HepG2 (cell line): ENCODE data around the gene NUTF2. TPM values are rescaled to one million over a fixed set of nuclear protein-coding genes. Genes with fewer than 3 reads are reported as not detected.

Source experiments
- EEA1 ChIP-seq: sonication (generic); formaldehyde crosslinking; IDR thresholded peaks from 2 replicates; pipeline ENCODE4 v1.5.1; 2020; ENCODE audit warnings: mild to moderate bottlenecking, missing genetic modification reagents, borderline replicate concordance
- ETV5 ChIP-seq: IDR thresholded peaks from 2 replicates; pipeline ENCODE4 v1.6.1; 2018; ENCODE audit warnings: missing biosample characterization, missing genetic modification reagents, inconsistent platforms, borderline replicate concordance
- EZH2 ChIP-seq: conservative IDR thresholded peaks from 2 replicates; pipeline ENCODE4 v1.6.1; 2012; ENCODE audit warnings: mild to moderate bottlenecking, low read depth, low read length, moderate library complexity
- FOSL2 ChIP-seq: sonication (generic); formaldehyde crosslinking; IDR thresholded peaks from 2 replicates; pipeline ENCODE4 v1.4.0; 2020; ENCODE audit warnings: missing genetic modification reagents
- ISL2 ChIP-seq: sonication (generic); formaldehyde crosslinking; IDR thresholded peaks from 2 replicates; pipeline ENCODE4 v1.5.0; 2020; ENCODE audit warnings: missing genetic modification reagents
- MAFK ChIP-seq, 2 experiments: IDR thresholded peaks in 1 of 2; conservative IDR thresholded peaks in 1 of 2; 2 replicates each; pipeline ENCODE4 v1.6.1; 2011; ENCODE audit warnings: improper control_type of control experiment in 2 of 2, low read length in 2 of 2
- NFE2L1 ChIP-seq: sonication (generic); formaldehyde crosslinking; IDR thresholded peaks from 2 replicates; pipeline ENCODE4 v1.4.0; 2020; ENCODE audit warnings: missing genetic modification reagents, mild to moderate bottlenecking, borderline replicate concordance
- NFIB ChIP-seq: sonication (generic); formaldehyde crosslinking; IDR thresholded peaks from 2 replicates; pipeline ENCODE4 v1.9.0; 2021; ENCODE audit warnings: missing genetic modification reagents, mild to moderate bottlenecking, borderline replicate concordance
- PITX1 ChIP-seq: sonication (generic); formaldehyde crosslinking; IDR thresholded peaks from 2 replicates; pipeline ENCODE4 v1.5.1; 2020; ENCODE audit warnings: mild to moderate bottlenecking, missing genetic modification reagents
- POLR2A ChIP-seq, 2 experiments: IDR thresholded peaks; 2 replicates each; pipeline ENCODE4 v1.6.1; 2011; ENCODE audit warnings: low read depth in 2 of 2, low read length in 2 of 2, mild to moderate bottlenecking in 1 of 2, moderate library complexity in 1 of 2; ENCODE audit not compliant: insufficient read depth in 1 of 2
- SMC3 ChIP-seq: IDR thresholded peaks from 2 replicates; pipeline ENCODE4 v1.6.1; 2011; ENCODE audit warnings: low read length, improper control_type of control experiment
- STAT5B ChIP-seq: sonication (generic); formaldehyde crosslinking; IDR thresholded peaks from 2 replicates; pipeline ENCODE4 v1.4.0; 2020; ENCODE audit warnings: missing genetic modification reagents
- ZNF382 ChIP-seq: sonication (generic); formaldehyde crosslinking; IDR thresholded peaks from 2 replicates; pipeline ENCODE4 v1.5.0; 2020; ENCODE audit warnings: missing genetic modification reagents, mild to moderate bottlenecking, borderline replicate concordance
- ZNF577 ChIP-seq: sonication (generic); formaldehyde crosslinking; IDR thresholded peaks from 2 replicates; pipeline ENCODE4 v1.4.0; 2020; ENCODE audit warnings: mild to moderate bottlenecking, low read depth, missing genetic modification reagents, borderline replicate concordance
- ZNF672 ChIP-seq: sonication (generic); formaldehyde crosslinking; IDR thresholded peaks from 2 replicates; pipeline ENCODE4 v1.8.1; 2022; ENCODE audit warnings: missing genetic modification reagents
- ZNF678 ChIP-seq: sonication (generic); formaldehyde crosslinking; IDR thresholded peaks from 2 replicates; pipeline ENCODE4 v1.4.0; 2020; ENCODE audit warnings: mild to moderate bottlenecking, missing genetic modification reagents
- ZNF891 ChIP-seq: sonication (generic); formaldehyde crosslinking; IDR thresholded peaks from 2 replicates; pipeline ENCODE4 v1.5.0; 2020; ENCODE audit warnings: mild to moderate bottlenecking, missing genetic modification reagents
- polyA plus RNA-seq, 8 experiments: library from polyadenylated mRNA; depleted of rRNA in 3 of 8; stranded (reverse) in 7 of 8; unstranded in 1 of 8; fragments of >200 nt; fragmentation: Illumina TruSeq in 4 of 8; extraction: Trizol in 4 of 8; gene quantifications; 2 replicates each; pipeline versions ENCODE4 v1.2.1 to v1.2.3, GENCODE V29; 2011 to 2016; ENCODE audit warnings: low read depth in 4 of 8, missing spikeins in 1 of 8, mixed read lengths in 1 of 8; ENCODE audit not compliant: insufficient read depth in 1 of 8
- total RNA-seq, 5 experiments: library from RNA; depleted of rRNA; stranded (reverse); fragments of >200 nt; fragmentation: Illumina TruSeq; extraction: Trizol; gene quantifications; 2 replicates each; pipeline ENCODE4 v1.2.3, GENCODE V29; 2016; ENCODE audit warnings: low read depth in 1 of 5
- TF ChIP-seq, protein P1 (sequence below): sonication (generic); formaldehyde crosslinking; IDR thresholded peaks from 2 replicates; pipeline ENCODE4 v1.4.0; 2020; ENCODE audit warnings: low read depth, mild to moderate bottlenecking, missing genetic modification reagents
- TF ChIP-seq, protein P2 (sequence below): sonication (generic); formaldehyde crosslinking; IDR thresholded peaks from 2 replicates; pipeline ENCODE4 v1.5.0; 2020; ENCODE audit warnings: mild to moderate bottlenecking, missing genetic modification reagents
- TF ChIP-seq, protein P3 (sequence below): sonication (generic); formaldehyde crosslinking; IDR thresholded peaks from 2 replicates; pipeline ENCODE4 v1.5.0; 2020; ENCODE audit warnings: missing genetic modification reagents, mild to moderate bottlenecking, borderline replicate concordance
- TF ChIP-seq, protein P4 (sequence below): sonication (generic); formaldehyde crosslinking; conservative IDR thresholded peaks from 2 replicates; pipeline ENCODE4 v1.4.0; 2020; ENCODE audit warnings: missing genetic modification reagents
- TF ChIP-seq, protein P5 (sequence below): sonication (generic); formaldehyde crosslinking; IDR thresholded peaks from 2 replicates; pipeline ENCODE4 v1.9.0; 2022; ENCODE audit warnings: low read depth, missing genetic modification reagents

Gene NUTF2
- total and polyA plus RNA-seq, 2 of the 13 experiments (the other 11 are each of a cell fraction or from before 2014, with no cell fraction given): 168 to 214 TPM

DNA sequence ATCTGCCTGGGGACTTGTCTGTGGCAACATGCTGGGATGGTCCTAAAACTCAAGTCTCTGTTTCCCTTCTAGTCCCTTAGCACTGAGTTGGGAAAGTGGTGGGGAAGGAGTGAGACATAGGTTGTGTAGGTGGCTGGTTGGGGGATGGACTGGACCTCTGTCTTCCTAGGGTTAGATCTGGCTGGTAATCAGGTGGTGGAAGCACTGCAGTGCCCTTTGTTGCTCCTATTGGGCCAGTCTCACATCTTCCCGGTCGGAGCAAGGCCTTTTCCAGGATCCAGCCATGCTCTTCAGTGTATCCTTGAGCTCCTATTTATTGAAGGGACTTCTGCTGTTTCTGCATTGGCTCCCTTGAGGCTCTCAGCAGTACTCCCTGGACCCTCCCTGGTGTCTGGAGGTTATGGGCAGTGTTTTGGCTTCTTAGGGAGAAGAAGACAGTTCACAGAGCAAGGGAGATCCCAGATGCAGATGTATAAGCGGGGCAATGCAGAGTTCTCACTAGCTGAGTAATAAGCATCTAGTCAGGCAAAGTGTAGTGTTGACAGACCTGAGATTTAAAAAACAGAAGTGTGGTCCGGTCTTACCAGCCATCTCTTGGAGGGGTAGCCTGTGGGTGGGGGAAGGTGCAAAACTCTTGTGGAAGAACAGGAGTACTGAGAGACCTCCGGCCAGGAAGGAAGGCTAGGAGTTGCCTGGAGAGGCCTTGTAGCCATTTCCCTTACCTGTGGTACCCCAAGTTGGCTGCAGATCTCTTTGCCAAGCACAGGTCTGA, 1.3 kb upstream of the NUTF2 start (continued):
- no peak for TF ChIP-seq NFE2L1 (CRISPR knock-in tag)
- TF ChIP-seq ISL2 (CRISPR knock-in tag): no peak
- TF ChIP-seq ZNF672: no peak
- TF ChIP-seq, protein P1, sequence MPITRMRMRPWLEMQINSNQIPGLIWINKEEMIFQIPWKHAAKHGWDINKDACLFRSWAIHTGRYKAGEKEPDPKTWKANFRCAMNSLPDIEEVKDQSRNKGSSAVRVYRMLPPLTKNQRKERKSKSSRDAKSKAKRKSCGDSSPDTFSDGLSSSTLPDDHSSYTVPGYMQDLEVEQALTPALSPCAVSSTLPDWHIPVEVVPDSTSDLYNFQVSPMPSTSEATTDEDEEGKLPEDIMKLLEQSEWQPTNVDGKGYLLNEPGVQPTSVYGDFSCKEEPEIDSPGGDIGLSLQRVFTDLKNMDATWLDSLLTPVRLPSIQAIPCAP (CRISPR knock-in tag): no peak
- no peak for TF ChIP-seq SMC3
- no peak for TF ChIP-seq ETV5 (CRISPR knock-in tag)
- TF ChIP-seq, protein P2, sequence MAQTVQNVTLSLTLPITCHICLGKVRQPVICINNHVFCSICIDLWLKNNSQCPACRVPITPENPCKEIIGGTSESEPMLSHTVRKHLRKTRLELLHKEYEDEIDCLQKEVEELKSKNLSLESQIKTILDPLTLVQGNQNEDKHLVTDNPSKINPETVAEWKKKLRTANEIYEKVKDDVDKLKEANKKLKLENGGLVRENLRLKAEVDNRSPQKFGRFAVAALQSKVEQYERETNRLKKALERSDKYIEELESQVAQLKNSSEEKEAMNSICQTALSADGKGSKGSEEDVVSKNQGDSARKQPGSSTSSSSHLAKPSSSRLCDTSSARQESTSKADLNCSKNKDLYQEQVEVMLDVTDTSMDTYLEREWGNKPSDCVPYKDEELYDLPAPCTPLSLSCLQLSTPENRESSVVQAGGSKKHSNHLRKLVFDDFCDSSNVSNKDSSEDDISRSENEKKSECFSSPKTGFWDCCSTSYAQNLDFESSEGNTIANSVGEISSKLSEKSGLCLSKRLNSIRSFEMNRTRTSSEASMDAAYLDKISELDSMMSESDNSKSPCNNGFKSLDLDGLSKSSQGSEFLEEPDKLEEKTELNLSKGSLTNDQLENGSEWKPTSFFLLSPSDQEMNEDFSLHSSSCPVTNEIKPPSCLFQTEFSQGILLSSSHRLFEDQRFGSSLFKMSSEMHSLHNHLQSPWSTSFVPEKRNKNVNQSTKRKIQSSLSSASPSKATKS (CRISPR knock-in tag): no peak
- 0 out of 2 replicates have a peak, but pooled peaks have one; percentile 47 for TF ChIP-seq ZNF678 (CRISPR knock-in tag)
- no peak for TF ChIP-seq POLR2A (IDR thresholded peaks at IDR 0.05; ENCODE audit: insufficient read depth in 1 of 2, low read depth in 2 of 2, low read length in 2 of 2)
- TF ChIP-seq, protein P3, sequence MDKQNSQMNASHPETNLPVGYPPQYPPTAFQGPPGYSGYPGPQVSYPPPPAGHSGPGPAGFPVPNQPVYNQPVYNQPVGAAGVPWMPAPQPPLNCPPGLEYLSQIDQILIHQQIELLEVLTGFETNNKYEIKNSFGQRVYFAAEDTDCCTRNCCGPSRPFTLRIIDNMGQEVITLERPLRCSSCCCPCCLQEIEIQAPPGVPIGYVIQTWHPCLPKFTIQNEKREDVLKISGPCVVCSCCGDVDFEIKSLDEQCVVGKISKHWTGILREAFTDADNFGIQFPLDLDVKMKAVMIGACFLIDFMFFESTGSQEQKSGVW (CRISPR knock-in tag): no peak
- no peak for TF ChIP-seq STAT5B (CRISPR knock-in tag)
- TF ChIP-seq NFIB (CRISPR knock-in tag): no peak
- no peak for TF ChIP-seq ZNF382
- TF ChIP-seq, protein P4, sequence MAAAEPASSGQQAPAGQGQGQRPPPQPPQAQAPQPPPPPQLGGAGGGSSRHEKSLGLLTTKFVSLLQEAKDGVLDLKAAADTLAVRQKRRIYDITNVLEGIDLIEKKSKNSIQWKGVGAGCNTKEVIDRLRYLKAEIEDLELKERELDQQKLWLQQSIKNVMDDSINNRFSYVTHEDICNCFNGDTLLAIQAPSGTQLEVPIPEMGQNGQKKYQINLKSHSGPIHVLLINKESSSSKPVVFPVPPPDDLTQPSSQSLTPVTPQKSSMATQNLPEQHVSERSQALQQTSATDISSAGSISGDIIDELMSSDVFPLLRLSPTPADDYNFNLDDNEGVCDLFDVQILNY (CRISPR knock-in tag): no peak
- TF ChIP-seq, protein P5, sequence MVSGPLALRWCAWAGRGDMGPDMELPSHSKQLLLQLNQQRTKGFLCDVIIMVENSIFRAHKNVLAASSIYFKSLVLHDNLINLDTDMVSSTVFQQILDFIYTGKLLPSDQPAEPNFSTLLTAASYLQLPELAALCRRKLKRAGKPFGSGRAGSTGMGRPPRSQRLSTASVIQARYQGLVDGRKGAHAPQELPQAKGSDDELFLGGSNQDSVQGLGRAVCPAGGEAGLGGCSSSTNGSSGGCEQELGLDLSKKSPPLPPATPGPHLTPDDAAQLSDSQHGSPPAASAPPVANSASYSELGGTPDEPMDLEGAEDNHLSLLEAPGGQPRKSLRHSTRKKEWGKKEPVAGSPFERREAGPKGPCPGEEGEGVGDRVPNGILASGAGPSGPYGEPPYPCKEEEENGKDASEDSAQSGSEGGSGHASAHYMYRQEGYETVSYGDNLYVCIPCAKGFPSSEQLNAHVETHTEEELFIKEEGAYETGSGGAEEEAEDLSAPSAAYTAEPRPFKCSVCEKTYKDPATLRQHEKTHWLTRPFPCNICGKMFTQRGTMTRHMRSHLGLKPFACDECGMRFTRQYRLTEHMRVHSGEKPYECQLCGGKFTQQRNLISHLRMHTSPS (CRISPR knock-in tag): no peak
- TF ChIP-seq MAFK (conservative IDR thresholded peaks at IDR 0.05 in 1 of 2, IDR thresholded peaks at IDR 0.05 in 1 of 2; ENCODE audit: low read length in 2 of 2): no peak
- no peak for TF ChIP-seq ZNF891 (CRISPR knock-in tag)
- TF ChIP-seq FOSL2: no peak
- no peak for TF ChIP-seq EEA1 (CRISPR knock-in tag)
- TF ChIP-seq PITX1 (CRISPR knock-in tag): peak; percentile 3; the same call in 1 of the 2 replicates
- no peak for TF ChIP-seq EZH2
- no peak for TF ChIP-seq ZNF577 (CRISPR knock-in tag)
